GM21529 (cell line): ENCODE data around the gene GNB1.

Experiments used
- ATAC-seq: cut with Tn5 transposase; IDR thresholded peaks from one replicate; pipeline ENCODE4 v1.9.1; 2021; ENCODE audit not compliant: unreplicated experiment

The GNB1 gene

GRCh38 chr1:1910651-1911331, 19.9 kb upstream of the GNB1 start:
- ATAC-seq, result no peak

DNA sequence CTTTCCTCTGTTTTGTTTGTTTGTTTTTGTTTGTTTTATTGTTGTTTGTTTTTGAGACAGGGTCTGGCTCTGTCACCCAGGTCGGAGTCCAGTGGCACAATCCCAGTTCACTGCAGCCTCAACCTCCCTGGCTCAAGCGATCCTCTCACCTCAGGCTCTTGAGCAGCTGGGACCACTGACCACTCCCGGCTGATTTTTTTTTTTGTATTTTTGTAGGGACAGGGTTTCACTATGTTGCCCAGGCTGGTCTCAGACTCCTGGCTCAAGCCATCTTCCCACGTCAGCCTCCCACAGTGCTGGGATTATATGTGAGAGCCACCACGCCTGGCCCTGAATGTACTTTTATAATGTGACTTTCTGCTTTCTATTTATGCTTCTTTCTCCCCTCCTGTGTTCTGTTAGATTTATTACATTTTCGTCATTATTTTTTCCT, 19.2 kb upstream of the GNB1 start:
- ATAC-seq, result no peak

GRCh38 chr1:1908506-1908791, 17.6 kb upstream of the GNB1 start:
- peak; percentile 13 for ATAC-seq

GRCh38 chr1:1907098-1907736, 16.3 kb upstream of the GNB1 start:
- ATAC-seq, result no peak

DNA sequence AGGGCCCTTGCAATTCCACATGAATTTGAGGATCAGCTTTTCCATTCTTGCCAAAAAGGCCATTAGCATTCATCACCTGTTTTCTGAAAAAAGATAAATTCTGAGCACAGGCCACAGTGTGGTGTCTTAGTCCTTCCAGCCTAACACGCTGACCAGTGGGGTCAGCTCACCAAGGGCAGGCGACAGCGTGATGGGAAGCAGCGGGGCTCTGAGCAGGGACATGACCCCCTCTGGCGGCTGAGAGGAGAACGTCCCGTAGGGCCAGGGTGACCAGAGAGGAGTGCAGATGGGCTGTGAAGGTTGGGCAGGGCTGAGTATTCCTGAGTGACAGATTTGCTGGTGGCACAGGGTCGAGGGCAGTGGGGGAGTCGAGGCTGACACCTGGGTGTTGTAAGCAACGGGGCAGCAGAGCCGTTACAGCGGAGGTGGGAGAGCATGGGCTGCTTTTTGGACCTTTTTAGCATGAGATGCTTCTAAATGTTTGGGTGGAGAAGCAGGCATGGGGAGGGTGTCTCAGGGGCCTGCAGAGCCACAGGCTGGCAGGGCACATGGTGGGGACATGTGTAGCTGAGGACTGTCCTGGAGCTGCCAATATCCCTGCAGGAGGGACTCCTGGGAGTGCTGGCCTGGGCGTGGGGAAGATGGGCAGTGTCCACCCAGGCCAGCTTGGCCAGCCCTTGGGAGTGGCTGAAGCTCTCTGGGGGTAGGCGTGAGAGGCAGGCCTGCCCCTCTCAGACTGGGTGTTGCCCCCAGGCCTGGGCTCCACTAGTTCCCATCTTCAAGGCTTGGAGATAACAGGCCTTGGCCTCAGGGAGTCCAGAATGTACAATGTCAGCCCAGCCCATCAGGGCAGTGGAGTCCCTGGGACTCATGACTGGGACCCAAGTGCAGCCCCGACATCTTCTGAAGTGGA, 15.6 kb upstream of the GNB1 start:
- no peak for ATAC-seq

DNA sequence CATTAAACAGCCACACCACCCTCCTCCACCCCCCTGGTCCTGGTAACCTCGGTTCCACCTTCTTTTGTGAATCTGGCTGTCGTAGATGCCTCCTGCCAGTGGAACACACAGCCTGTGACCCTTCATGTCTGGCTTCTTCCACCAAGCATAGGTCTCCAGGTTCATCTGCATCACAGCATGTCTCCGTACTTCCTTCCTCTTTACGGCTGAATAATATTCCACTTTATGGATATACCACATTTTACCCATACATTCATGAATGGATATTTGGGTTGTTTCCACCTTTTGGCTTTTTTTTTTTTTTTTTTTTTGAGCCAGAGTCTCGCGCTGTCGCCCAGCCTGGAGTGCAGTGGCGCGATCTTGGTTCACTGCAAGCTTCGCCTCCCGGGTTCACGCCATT, 12.3 kb upstream of the GNB1 start:
- no peak for ATAC-seq

- ATAC-seq, result no peak
These were observed 10.9 kb upstream of the GNB1 start for GRCh38 chr1:1901641-1902294.

DNA sequence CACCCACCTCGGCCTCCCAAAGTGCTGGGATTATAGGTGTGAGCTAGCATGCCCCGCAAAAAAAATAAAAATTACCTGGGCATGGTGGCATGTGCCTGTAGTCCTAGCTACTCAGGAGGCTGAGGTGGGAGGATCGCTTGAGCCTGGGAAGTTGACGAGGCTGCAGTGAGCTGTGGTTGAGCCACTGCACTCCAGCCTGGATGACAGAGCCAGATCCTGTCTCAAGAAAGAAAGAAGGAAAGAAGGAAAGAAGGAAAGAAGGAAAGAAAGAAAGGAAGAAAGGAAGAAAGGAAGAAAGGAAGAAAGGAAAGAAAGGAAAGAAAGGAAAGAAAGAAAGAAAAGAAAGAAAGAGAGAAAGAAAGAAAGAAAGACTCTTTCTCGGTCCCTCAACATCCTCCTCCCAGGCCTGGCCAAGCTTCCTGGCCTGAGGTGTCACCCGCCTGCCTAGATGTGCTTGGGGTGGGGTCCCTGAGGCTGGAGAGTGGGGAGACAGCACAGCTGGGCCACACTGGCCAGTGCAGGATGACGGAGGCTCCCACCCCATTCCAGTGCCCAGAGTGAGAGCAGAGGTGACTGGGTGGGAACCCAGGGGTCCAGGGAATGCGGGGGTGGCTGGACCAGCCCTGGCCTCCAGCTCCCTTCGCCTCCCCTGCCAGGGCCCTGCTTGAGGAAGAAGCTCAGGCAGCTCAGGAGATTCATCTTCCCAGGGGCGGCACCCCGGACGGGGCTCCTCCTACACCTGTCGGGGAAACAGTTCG, 10.2 kb upstream of the GNB1 start:
- ATAC-seq, result no peak

DNA sequence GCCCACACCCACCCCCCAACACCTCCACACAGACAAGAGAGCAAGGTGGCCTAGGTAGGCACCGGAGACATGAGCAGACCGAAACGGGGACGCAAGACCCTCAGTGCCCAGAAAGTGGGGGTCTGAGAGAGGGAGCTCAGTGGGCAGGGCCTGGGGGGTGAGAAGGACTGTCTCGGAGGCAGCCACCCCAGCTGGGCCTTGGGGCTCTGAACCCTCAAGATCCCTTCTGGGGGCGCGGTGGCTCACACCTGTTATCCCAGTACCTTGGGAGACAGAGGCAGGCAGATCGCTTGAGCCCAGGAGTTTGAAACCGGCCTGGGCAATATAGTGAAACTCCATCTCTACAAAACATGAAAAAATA, 9.1 kb upstream of the GNB1 start:
- no peak for ATAC-seq

DNA sequence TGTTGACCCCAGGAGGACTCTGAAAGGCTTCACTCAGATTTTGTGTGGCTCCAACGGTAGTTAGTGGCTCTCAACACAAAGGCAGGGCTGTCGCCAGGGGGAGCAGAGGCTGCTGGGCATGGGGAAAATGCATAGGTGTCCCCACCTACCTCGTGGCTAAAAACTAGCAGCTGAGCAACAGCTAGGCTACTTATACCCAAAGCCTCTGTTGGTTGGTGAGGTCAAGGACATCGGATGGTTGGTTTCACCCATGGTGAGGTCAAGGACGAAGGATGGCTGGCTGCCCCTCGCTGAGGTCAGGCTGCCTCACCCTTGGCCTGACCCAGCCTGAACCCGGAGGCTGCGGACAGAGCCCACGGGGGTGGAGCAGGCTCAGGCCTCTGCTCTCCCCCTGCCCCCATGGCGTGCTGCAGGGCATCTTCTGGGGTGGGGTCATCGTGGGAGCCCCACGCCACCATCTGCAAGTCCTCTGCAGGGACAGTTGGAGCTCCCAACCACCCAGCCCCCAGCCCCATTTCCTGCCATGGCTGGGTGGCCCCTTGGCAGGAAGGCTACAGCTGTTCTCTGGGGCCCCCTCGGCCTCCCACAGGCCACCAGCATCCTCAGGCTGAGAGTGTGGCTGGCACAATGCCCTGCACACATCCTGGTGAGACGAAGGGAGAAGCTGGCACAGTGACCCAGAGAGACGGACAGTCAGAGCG, 8.5 kb upstream of the GNB1 start:
- ATAC-seq, result no peak

DNA sequence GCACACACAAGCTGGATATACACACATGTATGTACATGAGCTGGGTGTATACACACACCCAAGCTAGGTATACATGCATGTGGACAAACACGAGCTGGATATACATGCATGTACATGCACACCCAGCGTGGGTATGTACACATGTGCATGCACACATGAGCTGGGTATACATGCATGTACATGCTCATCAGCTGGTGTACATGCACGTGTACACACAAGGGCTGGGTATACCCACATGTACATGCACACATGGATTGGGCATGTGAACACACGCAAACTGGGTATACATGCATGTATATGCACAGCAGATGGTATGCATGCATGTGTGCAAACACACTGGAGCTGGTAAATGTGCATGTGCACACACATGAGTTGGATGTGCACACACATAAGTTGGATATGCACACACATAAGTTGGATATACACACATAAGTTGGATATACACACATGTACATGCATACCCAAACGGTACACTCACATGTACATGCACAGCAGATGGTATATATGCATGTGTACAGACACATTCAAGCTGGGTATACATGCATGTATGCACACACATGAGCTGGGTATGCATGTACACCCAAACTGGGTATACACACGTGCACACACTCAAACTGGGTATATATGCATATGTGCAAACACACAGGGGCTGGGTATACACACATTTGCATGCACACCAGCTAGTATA, 7.5 kb upstream of the GNB1 start:
- no peak for ATAC-seq

DNA sequence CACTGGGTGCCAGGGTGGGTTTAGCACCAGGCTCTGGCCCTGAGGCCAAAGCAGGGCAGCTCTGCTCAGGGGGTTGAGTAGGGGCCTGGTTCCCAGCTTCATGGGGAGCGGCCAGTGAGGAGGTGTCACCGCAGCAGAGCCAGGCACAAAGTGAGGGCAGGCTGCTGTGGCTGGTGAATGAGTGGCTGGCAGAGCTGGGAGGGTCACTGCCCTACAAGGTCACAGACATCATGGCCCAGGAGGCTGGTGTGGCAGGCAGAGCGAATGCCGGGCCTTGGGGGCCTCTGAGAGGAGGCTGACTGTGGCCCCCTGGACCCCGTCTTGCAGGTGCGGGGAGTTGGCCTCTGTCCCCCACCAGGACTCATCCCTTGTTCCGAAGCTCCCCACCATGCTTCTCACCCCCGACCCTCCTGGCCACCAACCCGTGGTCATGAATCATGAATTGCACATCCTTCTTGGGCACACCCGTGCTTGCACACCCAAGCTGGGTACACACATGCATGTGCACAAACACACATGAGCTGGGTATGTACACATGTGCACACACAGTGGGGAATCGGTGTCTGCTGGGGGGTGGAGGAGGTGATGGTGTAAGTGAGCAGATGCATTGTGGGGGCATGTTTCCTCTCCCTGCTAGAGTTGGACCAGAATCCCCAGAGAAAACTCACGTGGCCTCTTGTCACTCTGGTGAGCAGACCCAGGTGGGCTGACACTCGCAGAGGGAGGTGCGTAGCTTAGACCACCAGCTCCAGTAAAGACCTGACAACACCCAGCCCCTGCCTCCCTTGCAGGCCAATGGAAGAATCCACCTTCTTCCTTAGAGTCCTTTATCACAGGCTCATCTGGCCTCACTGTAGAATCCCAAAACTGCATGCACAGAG, 4.8 kb upstream of the GNB1 start:
- ATAC-seq, result no peak

DNA sequence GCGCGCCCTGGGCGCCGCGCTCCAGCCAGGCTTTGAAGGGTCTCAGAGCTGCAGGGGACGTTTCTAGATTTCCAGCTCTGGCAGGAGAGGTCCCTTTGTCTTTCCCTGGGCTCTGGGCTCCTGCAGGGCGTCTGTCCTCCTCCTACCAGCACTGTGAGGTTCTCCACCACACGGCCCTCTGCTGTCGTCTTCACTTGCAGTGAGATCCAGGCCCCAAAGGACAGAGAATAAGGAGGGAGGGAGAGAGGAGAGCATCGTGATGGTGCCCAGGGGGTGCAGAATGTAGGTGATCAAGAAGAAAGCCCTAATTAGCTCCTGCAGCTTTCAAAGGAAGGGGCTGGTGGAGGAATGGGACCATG, 4.2 kb upstream of the GNB1 start:
- no peak for ATAC-seq

- ATAC-seq, result no peak
These were observed 3.6 kb upstream of the GNB1 start for GRCh38 chr1:1894354-1895059.

DNA sequence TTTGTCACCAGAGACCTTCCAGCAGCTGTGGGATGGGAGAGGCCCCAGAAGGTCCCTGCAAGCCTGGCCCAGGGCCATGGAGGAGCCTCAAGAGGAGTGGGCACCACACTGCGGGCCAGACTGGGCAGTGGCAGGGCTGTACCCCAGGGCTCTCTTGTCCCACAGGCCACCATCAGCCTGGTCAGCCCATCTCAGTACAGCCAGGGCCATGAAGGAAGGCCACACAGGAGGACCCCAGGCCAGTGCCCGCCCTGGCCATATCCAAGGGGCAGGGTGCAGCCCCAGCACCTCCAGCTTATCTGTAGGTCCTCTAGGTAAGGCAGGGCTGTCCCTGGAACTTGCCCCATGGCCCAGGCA, 3.1 kb upstream of the GNB1 start:
- no peak for ATAC-seq

DNA sequence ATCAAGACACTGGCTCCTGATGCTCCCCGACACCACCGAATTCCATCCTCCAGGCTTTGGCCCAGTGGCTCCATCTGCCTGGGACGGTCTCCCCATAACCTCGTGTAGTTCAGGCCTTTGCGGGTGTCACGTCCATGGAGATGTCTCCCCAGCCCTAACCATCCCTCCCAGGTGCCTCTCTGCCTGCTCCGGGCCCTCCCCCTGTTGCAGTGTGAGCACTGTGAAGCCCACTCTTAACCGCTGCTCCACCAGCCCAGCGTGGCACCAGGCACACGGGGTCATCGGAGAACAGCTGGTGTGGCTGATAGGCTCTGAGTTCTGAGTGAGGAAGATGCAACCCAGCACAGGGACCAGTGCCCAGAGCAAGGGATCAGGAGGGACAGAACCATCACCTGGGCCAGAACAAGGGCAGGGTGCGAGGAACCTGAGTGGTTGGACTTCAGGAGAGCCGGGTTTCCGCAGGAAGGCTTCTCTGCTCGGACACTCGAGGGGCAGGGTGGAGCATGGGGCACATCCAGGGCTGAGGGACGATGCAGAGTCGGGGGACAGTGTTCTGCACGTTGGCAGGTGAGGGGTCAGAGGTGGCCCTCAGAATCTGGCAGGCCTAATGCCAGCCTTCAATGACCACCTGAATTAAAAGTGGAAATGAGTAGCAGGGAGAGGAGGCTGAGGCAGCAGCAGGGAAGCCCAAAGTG, 2.6 kb upstream of the GNB1 start:
- ATAC-seq, result no peak

GRCh38 chr1:1892763-1893120, 1.9 kb upstream of the GNB1 start:
- ATAC-seq, result no peak
